GM18498 (cell line): ENCODE data around the gene KRTAP20-3.

ENCODE experiments used
- ATAC-seq: cut with Tn5 transposase; IDR thresholded peaks from one replicate; pipeline ENCODE4 v1.9.1; 2021; ENCODE audit warnings: mild to moderate bottlenecking, moderate library complexity; ENCODE audit not compliant: unreplicated experiment

Gene KRTAP20-3

DNA sequence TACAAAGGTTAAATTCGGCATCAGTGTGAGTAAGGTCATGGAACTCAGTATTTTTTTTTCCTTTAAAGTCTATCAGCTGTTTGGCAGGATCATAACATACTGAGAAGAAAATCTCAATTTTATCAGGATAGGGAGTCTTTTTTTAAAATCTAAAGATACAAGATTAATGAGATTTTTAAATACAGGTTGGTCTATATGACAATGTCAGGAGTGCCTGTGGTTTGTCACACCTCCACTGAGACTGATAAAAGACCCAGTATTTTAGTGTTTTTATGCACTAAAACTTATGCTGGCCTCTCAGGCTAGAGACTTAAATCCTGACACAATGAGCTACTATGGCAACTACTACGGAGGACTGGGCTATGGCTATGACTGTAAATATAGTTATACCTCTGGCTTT, at the start of gene KRTAP20-3:
KRTAP20-3 (plus strand) TSS at position 301 of the 400 bp plus-strand sequence.
- ATAC-seq: no peak

DNA sequence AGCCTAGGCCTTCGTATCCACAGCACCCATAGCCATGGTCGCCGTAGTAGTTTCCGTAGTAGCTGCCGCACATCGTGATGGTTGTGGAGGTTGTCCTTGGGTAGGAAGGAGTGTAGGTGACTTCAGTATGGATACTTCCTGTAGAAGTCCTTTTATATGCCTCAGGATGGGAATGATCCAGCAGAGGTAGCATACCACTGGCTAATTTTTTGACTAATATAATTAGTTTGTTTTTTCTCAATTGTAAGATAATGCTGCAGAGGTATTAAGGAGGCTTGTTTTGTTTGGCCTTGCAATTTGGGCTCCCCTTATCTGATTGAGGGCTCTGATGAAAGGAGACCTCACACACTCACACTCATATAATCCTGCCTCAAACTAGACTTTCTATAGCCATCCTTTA, 43.9 kb upstream of the KRTAP20-3 start, which contains the start of gene KRTAP6-2:
KRTAP6-2 (minus strand) TSS at position 101 of the 400 bp plus-strand sequence; CDS start at position 73, 28 bp downstream.
- no peak for ATAC-seq

DNA sequence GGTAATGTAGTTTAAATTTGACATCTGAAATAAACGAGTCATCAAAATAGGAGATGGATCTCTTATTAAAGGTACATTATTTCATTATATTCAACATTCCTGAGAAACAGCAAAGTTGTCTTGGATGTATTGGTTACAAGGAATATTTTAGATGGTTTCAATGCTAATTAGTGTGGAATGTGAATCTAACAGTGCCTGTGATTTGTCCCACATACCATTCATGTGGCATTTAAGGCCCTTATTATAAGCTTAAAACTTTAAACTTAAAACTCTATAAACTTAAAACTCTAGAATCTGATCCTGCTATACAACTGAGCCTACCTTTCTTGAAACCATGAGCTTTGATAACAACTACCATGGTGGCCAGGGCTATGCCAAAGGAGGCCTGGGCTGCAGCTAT, 41.9 kb upstream of the KRTAP20-3 start, which contains the start of gene KRTAP22-1:
KRTAP22-1 (plus strand) TSS at position 301 of the 400 bp plus-strand sequence.
- no peak for ATAC-seq

DNA sequence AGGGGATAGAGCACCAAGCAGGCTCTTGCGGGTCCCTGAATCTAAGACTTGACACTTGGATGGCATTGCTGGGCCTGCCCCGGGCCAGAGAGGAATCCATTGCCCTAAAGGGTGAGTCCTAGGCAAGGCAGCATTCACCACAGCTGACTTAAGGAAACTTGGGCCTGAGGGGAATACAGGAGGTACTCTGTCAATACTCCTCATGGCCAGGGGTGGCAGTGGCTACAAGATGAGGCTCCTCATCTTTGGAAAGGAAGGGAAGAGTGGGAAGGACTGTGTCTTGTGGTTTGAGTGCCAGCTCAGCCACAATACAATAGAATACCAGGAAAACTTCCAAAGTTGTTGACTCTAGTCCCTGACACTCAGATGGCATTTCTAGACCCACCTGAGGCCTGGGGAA, 36.7 kb upstream of the KRTAP20-3 start:
- no peak for ATAC-seq

DNA sequence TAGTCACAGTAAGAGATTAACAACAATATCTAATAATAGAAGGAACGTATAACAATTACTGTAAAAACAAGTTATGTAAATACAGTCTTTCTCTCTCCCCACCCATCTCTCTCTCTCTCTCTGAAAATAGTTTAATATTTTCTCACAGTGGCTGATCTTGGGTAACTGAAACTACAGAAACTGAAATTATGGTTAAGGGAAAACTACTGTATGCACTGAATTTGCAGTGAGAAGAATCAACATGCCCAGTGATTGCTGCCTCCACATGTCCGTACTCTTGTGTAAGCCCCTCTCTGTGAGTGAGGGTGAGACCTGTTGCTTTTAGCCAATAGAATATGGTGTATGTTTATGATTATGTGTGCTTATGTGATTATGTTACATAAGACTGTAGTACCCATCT, 30.5 kb upstream of the KRTAP20-3 start:
- ATAC-seq: no peak

DNA sequence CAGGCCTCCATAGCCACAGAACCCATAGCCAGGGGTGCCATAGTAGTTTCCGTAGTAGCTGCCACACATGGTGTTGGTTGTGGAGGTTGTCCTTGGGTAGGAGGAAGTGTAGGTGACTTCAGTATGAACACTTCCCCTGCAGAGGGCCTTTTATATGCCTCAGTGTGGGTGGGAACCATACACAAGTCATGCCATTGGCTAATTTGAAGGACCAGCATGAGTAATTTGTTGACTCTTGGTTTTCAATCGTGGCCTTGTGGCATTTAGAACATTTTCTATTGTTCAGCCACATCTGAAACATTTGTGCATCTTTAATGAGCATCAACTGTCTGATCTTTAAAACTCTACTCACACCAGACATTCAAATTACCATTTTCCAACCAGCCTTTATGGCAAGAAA, 28.8 kb upstream of the KRTAP20-3 start, which contains the start of gene KRTAP6-1:
KRTAP6-1 (minus strand) TSS at position 95 of the 400 bp plus-strand sequence; CDS start at position 69, 26 bp downstream.
- no peak for ATAC-seq

DNA sequence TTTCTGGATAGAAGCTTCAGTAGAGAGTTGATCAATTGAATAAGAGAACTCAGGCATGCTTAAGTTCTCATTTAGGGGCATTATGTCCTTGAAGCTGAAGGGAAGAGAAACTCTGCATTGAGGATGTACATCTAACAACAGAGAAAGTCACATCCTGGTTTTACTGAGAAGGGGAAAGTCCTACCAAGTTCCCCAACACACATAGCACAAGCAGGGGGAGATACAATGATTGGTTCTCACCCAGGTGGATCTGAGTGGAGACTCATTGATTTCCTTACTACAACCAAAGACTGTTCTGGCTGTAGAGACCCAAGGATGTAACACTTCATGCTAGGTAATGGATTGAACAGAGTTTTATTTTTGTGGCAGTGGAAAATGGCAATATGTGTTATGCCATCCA, 27.5 kb upstream of the KRTAP20-3 start:
- ATAC-seq: no peak

DNA sequence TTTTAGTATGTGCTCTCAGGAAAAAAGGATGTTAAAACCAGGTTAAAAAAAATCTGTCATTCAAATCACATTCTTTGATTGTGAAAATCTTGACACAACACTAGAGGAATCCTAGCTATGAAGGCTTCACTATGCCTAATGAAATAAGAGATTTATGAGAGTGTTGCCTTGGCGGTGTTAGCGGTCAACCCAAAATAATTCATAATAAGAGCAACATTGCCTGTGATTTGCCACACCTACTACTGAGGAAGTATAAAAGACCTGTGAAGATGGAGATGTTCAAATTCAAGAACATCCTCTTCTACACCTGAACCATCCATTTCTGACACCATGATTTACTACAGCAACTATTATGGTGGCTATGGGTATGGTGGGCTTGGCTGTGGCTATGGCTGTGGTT, 26.5 kb upstream of the KRTAP20-3 start, which contains the start of gene KRTAP20-1:
KRTAP20-1 (plus strand) TSS at position 301 of the 400 bp plus-strand sequence; CDS start at position 331, 30 bp downstream.
- ATAC-seq: no peak

DNA sequence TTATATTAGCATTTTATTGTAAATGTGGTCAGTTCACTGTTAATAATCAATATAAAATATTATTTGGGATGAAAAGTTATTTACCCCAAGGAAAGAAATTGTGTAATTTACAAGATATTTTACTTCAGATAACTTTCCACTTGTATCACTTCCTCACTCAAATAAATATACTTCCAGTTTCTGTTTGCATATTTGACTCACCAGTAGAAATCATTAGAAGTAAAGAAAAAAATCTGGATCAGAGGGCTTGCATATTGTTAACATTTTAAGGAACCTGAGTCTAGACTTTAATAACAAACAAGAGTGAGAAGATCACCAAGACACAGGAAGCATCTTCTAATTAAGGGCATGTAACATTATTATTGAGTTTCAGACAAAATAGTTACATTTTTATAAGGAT, 22.6 kb upstream of the KRTAP20-3 start:
- no peak for ATAC-seq

DNA sequence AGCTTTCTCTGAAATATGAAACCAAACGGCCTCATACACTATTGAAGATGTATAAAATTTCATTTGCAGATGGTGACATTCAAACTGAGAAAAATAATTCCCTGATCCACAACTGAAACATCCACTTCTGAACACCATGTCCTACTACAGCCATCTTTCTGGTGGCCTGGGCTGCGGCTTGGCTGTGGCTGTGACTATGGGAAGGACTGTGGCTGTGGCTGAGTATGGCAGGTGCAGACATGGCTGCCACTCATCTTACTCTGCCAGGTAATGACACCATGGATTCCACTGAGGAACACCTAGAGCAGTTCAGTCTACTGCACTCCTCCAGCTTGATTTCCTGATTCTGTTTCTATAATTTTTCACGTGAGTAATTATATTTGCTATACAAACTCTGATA, 22.1 kb upstream of the KRTAP20-3 start, which contains the start of gene KRTAP20-4:
KRTAP20-4 (plus strand) TSS at position 106 of the 400 bp plus-strand sequence.
- ATAC-seq: no peak

DNA sequence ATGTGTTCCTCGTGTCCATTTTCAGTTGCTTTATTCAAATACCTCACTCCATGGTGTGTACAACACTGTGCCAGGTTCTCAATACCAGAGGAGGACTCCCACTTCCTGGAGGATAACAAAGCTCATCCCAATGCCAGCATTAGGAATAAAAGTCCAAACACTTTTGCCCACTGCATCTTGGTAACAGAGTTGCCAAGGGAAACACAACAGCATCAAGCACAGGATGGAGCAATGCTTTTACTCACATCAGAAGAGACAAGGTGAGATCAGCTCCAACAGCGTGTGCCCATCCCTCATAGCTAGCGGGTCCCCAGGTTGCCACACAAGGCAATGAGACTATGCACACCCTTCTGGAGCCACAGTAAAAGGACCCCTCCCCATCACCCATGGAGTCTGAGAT, 19.3 kb upstream of the KRTAP20-3 start:
- ATAC-seq: no peak

DNA sequence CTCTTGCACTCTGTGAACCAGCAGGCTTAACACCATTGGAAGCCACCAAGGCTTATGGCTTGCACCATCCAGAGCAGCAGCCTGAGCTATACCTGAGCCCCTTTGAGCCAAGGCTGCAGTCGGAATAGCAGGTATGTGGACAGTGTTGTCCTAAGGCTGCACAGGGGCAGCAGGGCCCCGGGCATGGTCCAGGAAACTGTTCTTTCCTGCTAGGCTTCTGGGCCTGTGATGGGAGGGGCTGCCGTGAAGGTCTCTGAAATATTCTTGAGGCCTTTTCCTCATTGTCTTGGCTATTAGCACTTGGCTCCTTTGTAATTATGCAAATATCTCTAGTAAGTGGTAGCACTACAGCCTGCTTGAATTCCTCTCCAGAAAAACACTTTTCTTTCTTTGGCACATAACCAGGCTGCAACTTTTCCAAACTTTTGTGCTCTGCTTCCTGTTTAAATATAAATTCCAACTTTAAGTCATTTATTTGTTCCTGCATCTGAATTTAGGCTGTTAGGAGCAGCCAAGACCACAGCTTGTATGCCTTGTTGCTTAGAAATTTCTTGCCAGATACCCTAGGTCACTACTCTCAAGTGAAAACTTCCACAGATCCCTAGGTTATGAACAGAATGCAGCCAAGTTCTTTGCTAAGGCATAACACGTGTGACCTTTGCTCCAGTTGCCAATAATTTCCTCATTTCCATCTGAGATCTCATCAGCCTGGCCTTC, 17.1 kb upstream of the KRTAP20-3 start:
- ATAC-seq: no peak

DNA sequence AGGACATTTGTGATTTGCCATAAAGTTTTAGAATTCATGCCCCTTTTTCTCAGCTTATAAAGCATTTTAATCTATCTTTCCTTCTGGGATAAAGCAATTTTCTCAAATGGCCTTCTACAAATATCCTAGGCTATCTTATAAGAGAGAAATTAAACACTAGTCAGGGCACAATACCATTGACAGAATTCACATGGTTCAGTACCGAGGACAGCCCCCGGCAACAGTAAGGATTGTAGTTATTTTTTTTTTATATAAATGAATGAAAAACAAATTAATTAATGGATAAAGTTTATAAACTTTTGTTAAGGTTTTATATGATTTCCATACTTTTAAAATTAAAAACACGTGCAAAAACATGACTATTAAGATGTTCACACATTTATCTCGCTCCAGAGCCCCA, 14.6 kb upstream of the KRTAP20-3 start:
- ATAC-seq: no peak

DNA sequence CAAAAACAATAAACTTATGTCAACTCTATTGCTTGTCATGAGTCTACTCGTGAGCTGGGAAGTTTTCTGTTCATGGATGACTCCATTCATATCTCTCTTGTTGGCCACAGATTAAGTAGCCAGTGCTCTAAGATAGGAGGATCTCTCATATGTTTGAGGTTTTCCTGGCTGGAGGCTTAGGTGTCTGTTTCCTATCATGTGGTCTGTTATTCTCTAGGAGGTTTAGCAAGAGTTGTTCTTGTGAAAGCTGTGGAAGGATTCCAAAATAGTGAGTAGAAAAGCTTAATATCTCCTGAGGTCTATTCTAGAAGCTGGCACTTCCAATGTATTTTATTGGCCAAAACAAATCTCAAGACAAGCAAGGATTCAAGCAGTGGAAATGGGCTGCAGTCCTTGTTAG, 13.5 kb upstream of the KRTAP20-3 start:
- ATAC-seq: no peak

DNA sequence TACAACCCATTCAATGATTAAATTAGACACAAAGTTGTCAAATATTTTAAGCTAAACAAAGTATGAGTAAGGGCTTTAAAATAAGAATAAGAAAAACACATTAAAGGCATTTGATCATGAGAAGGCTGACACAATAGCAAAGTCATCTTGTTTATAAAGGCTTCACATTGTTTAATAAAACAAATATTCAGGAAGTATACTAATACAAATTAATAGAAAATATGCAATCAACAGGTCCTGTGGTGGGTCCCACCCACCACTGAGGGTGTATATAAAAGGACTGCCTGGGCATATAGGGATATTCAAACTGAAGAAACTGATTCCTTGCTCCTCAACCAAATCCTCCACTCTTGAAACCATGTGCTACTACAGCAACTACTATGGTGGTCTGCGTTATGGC, 7.8 kb upstream of the KRTAP20-3 start, which contains the start of gene KRTAP20-2:
KRTAP20-2 (plus strand) TSS at position 301 of the 400 bp plus-strand sequence; CDS start at position 359, 58 bp downstream.
- ATAC-seq: no peak

DNA sequence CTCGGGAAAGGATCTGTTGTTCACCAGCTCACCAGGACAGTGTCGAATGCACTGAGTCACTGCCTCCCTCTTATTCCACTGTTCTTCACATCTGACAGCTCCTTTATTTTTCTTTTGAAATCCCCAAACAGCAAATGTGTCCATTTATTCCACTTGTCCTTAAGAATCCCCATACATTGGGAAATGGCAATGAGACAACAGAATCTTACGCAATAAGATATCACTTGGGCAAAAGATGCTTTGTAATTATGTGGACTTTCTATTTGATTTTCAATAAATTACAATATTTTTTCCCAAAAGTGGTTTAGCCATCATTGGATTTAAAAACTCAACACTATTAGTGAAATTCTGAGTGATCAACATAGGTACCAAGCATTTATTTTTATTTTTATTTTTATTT, 4.0 kb upstream of the KRTAP20-3 start:
- ATAC-seq: no peak

DNA sequence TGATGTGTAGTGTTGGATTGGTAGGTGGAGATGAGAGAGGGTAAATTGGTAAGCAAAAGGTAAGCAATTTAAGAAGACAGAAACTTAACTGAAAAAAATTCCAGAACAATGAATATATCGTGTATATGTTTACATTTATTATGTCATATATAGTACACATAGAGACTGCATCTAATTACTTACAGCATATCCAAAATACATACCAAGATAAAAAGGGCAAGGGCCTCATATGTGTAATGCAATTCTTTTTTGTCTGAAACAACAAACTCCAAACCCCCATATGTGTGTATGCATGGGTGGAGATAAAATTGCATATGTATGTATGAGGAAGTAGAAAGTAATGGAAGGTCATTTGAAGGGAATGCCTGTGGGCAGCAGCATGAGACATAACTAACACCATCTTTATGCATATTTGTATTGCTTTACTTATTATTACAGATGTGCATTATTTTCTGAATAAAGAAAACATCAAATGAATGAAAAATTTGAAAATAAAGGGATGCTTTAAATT, 4.3 kb downstream of the KRTAP20-3 start:
- ATAC-seq: no peak

DNA sequence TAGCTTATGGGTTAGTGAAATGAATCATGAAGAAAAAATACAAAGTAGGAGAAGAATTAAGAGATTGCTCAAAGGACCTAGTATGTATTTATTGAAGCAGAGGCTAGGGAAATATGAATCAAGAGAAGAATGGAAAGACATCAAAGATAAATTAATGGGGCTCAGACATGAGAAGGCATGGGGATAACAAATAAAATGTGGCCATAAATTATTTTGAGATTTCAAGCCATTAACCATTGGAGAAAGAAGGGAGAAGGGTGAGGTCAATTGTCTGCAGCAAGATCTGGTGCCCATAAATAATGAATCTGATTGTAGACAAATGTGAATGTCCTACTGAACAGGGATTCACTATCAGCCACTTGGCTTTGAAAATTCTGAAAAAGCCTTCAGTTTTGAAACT, 10.2 kb downstream of the KRTAP20-3 start:
- ATAC-seq: no peak

DNA sequence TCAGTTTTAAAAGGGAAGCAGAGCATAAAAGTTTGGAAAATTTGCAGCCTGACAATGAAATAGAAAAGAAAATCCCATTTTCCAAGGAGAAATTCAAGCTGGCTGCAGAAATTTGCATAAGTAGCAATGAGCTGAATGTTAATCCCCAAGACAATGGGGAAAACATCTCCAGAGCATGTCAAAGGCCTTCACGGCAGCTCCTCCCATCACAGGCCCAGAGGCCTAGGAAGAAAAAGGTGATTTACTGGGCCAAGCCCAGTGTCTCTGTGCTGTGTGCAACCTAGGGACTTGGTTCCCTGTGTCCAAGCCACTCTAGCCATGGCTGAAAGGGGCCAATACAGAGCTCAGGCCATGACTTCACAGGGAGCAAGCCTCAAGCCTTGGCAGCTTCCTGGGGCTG, 26.1 kb downstream of the KRTAP20-3 start:
- no peak for ATAC-seq

DNA sequence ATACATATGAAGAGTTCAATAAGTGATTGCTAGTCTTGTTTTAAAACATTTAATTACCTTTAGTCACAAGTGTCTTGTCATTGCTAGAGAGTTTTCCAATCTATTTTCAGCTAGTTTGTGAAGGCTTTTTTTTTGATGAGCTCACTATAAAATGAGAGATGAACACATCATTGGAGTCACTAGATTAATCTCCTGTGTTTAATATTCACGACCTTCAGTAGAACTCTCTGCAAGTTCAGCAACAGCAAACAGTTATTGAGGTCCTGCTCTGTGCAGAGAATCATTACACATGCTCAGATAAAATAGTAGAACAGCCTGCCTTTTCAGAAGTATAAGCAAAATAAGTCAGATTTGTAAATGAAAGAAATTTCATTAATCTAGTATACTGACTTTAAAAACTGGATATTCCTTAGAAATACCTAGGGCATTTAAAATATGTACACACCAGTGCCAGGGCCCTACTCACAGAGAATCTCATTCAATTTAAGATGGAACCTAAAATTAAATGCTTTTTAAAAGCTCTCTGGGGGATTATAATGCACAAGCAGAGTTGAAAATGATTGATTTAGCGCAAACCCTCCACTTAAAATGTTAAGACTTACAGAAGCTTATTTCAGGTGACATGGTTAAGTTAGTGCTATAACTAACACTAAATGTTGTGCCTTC, 30.5 kb downstream of the KRTAP20-3 start:
- ATAC-seq: no peak

DNA sequence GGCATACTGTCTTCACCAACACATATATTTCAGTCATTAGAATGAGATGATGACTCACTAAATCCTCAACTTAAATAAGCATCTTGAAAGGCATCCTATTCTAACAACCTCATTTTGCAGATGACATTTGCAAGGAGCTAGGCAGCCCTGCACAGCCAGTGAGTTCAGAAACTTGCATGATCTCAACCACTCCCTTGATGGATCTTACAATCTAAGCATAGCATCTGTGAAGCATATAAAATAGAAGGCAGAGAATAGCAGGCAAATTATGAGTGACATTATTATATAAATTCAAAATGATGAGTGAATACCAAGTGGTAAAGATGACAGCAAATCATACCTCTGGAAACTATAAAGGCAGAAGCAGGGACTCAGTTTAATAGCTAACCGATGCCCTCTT, 31.6 kb downstream of the KRTAP20-3 start:
- no peak for ATAC-seq

DNA sequence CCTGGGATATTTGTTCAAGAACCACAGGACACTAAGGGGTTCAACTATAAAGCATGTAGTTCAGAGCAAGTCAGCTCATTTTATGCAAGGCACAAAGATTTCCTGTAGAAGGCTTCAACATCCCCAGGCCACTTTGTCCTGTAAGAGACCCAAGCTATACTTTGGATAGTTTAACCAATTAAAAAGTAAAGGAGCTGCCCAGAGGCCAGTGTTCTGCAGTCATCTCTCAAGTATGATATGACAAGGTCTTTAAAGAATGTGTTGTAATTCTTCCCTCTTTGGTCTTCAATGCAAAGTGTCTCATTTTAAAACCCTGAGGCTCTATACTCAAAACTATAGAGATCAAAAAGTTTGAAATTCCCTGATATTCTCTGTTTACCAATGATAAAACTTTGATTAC, 34.1 kb downstream of the KRTAP20-3 start:
- no peak for ATAC-seq
